ENCODE data around the gene GFI1B.
"Not testable (repeated sequence)": the region's sequence is repeated elsewhere in the genome, so short reads cannot be mapped to it uniquely, and the experiment has no call there.

Gene GFI1B

GRCh38 chr9:132978451-132979131 lies at the start of gene GFI1B:
TSS of gene GFI1B (plus strand) at chr9:132978694. CDS start at chr9:132986679, 7,985 bp downstream.
- no peak for DNase-seq

DNA sequence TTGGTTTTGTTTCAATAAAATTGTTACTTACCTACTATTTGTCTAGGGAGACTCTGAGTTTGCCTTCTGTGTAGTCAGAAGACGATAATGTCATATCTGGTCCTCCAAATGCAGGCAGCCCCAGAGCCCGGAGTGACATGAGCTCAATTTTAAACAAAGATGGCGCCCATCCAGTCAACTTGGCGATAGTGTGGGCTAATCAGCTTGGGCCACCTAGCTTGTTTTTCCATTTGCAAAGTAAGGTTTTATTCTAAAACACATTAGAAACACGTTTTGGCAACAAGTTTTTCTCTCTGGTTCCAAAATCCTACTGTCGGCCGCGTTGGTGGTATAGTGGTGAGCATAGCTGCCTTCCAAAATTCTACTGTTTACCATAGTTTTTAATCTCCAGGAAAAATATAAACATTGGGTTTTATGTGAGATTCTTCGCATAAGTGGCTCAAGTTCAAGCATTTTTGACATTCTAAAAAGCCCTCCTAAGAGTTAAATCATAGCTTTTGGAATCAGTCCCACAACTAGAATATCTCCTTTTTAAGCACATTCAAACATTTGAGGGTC lies 47.2 kb upstream of the GFI1B start:
- DNase-seq = no peak

GRCh38 chr9:132935026-132935425 lies 43.5 kb upstream of the GFI1B start:
- no peak for DNase-seq

DNA sequence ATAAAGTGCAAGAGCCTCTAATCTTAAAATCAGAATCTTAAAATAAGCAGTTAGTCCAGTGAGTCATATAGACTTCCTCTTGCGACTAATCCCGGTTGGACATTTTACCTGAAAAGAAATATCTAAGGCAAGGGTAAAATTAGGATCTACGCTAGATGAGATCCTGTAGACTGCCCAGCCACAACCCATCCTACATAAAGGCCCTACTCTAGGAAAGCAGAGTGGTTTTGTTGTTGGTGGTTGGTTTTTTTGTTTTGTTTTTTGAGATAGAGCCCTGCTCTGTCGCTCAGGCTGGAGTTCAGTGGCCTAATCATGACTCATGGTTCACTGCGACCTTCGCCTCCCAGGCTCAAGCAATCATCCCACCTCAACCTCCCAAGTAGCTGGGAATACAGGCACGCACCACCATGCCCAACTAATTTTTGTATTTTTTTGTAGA lies 41.0 kb upstream of the GFI1B start:
- DNase-seq = no peak

DNA sequence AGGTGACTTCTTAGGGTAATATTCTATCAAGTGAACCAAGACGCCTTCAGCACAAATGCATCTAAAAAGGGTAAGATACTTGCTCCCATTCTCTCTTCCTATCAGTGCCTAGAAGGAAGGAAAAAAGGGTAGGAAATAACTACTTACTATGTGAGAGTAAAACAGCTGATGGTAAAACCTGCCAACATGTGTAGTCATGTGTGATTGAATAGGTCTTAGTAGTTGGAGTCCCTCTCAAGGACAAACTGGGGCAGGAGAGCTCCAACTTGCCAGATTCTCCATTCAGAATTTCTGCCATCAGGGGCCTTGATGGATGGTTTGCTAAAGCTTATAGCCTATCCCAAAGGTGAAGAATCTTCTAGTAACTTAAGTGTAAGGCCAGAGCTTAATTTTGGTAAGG lies 39.3 kb upstream of the GFI1B start:
- DNase-seq = no peak

DNA sequence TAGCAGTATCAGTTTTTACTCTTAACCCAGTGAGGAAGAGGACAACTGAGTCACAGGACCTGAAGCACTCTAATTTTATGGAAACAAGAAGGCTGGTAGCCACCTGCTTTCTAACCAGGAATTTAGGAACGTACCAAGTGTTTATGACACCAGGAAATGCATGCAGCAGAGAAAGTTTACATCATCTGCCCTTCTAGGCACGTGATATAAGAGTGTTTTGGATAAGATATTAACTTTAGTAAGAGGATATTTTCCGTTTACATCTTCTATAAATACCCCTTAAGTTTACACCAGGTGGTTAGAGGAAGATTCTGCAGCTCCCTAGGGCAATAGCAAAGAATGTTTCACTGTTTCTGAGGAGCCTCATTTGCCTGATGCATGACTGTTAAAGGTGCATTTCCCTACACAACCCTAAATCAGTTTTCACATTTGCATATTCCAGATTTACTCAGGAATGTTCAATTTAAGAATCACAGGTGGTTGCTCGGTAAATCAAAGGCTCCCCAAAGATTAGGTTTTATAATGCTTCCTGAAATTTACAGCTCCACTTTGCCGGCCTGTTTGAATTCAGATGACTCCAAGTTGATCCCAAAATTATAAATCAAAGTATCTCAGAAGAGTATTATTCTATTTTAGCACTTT lies 35.8 kb upstream of the GFI1B start:
- no peak for DNase-seq

GRCh38 chr9:132943651-132944293 lies 34.7 kb upstream of the GFI1B start:
- DNase-seq = no peak

DNA sequence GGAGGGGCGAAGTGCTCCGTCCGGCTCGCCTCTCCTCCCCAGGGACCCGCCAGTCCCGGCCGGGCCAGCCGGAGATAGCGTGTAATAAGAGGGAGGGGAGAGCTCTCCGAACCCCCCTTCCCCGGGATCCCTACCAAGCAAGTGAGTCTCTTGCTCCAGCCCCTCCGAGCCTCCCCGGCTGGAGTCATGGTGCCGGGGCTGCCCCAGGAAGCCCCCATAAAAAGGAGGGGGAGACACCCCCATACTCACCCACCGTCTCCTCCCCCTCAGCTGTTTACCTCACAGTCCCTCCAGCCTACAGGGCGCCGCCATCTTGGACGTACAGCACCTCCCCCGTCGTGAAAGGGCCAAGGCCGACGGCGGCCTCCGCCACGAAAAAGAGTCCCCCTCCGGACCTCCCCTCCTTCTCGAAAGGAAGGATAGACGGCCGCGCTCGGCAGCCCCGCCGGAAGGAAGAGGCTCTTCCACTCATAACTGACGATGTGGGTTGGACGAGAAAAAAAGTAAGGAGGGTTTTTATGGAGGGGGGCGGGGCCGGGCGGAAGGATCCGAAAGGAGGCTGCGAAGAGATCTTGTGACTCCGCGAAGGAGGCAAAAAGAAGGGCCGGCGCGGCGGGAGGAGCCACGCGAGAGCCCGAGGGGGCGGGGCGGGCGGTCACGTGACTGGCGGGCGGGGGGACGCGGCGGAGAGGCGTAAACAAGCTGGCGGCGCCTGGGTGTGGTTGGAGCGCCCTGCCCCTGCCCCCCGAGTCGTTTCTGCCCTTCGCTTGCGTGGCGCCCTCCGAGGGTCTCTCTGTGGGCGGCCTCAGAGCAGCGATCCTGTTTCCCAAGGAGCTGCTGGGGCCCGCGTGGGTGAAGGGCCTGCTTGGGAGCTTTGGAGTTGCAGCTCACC lies 34.0 kb upstream of the GFI1B start, which contains the start of gene TSC1:
Gene TSC1, minus strand, starts transcription at position 323 of the 892 bp plus-strand sequence. CDS start 15,744 bp downstream, outside the sequence.
- peak; percentile 89 for DNase-seq

DNA sequence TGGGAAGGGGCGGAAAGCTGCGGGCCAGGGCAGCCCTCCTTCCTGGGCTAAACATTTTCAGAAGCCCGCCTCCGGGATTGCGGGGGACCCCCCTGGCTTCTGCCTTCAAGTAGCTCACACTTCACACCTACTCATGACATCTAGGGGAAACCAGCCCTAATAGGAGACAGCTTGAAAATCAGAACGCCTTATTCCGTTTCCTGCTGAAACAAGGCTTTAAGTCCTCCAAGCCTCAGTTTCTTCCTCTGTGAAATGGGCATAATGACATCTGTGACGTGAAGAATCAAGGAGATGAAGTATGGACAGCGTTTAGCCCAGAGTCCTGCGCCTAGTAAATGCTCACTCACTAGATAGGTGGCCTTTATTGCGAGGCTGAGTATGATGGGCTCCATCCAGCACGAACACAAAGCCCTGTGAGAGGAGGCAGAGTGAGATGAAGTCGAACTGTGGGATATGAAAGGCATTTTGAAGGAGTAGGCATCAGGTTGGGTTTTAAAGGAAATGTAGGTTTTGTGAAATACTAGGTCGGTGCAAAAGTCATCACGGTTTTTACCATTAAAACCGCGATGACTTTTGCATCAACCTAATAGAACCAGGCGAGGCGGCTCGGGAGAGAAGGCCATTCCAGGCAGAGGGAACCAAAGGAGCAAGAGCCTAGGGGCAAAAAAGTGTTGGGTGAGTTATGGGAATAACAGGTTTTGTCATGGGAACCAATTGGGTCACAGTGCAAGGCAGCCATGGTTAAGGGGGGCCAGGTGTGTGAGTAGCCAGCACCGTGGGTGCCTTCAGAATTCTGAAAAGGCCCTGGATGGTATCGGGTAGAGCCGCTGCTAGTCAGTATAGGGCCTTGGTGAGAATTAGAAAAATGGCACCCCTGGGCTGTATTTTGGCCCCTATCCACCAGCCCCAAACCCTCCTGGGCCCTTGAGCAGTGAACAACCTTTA lies 33.0 kb upstream of the GFI1B start:
- no peak for DNase-seq

GRCh38 chr9:132946211-132946610 lies 32.3 kb upstream of the GFI1B start:
- DNase-seq = no peak

GRCh38 chr9:132946631-132947295 lies 31.7 kb upstream of the GFI1B start:
- DNase-seq = no peak

GRCh38 chr9:132947756-132948155 lies 30.7 kb upstream of the GFI1B start:
- DNase-seq = no peak

DNA sequence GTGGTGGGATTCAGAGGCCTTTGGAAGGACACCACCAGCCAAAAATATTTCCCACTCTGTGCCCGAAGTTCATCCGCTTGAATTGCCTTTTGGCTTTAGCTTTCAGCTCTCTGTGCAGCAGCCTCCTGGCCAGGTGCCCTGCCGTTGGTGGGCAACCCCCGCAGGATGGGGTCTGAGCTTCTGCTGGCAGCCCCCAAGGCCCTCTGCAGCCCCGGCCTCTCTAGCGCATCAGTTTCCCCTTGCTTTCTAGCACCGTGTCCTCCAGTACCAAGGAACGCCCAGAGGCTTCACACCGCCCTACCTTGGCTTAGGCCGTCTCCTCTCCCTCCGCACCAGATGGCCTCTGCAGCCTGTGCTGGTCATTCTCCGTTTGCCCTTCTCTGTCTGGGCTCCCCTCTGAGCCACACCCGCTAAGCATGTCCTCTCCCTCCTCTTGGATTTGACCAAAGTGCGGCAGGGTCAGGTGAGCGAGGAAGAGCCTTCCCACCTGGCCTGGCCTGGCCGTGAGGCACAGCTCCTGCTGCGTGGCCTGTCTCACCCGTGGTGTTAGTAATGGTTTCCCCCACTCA lies 29.9 kb upstream of the GFI1B start:
- DNase-seq = no peak

DNA sequence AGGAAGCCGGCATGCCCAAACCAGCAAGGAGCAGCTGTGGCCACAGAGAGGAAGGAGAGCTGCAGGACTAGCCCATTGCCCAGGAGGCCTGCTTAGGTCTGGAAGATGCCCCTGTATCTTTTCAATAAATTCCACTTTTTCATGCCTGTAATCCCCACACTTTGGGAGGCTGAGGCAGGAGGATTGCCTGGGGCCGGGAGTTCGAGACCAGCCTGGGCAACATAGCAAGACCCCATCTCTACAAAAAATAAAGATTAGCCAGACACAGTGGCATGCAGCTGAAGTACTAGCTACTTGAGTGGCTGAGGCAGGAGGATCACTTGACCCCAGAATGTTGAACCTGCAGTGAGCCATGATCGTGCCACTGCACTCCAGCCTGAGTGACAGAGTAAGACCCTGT lies 28.8 kb upstream of the GFI1B start:
- DNase-seq = no peak

DNA sequence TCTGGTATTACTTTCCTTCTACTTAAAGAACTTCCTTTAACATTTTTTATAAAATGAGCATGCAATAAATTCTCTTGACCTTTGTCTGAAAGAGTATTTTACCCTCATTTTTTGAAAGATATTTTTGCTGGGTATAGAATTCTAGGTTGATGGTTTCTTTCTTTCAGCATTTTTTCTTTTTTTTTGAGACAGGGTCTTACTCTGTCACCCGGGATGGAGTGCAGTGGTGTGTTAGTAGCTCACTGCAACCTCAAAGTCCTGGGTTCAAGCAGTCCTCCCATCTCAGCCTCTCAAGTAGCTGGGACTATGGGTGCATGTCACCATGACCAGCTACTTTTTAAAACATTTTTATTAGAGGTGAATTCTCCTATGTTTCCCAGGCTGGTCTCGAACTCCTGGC lies 23.4 kb upstream of the GFI1B start:
- no peak for DNase-seq

- DNase-seq = no peak
Measured at GRCh38 chr9:132955768-132956167, 22.7 kb upstream of the GFI1B start.

GRCh38 chr9:132957805-132958204 lies 20.7 kb upstream of the GFI1B start:
- DNase-seq = no peak

- DNase-seq = no peak
Measured at GRCh38 chr9:132961002-132961401, 17.5 kb upstream of the GFI1B start.

- DNase-seq = no peak
Measured at GRCh38 chr9:132965478-132965877, 13.0 kb upstream of the GFI1B start.

DNA sequence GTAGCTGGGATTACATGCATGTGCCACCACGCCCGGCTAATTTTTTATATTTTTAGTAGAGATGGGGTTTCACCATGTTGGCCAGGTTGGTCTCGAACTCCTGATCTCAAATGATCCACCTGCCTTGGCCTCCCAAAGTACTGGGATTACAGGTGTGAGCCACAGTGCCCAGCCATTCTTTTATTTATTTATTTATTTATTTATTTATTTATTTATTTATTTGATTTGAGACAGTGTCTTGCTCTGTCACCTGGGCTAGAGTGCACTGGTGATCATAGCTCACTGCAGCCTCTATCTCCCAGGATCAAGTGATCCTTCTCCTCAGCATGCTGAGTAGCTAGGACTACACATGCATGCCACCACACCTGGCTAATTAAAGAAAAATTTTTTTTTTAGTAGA lies 10.6 kb upstream of the GFI1B start:
- not testable (repeated sequence) for DNase-seq

DNA sequence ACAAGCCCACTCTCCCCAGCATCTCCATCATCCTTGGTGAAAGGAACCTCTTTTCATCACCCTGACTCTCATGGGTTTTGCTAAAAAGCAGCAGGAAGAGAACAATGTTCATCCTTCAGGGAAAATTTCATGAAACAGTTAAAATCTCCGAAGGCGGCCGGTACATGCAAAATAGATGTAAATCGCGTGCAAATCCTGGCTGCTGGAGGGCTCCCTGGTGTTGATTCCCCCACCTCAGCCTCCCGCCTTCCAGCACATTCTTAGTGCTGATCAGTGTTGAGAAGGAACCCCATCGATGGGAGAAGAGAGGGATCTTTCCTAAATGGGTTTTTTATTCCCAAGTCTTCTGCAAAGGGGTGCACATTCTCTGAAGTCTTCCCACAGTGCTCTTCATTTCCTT lies 8.7 kb upstream of the GFI1B start:
- no peak for DNase-seq
